Mesendoderm (in vitro differentiated cells): ENCODE measurements around the gene RAET1E.

Experiments used
- DNase-seq: peaks from one replicate; pipeline ENCODE4 v3.0.0; 2013
- H2AK5ac ChIP-seq: 2 replicates; pipeline ENCODE4 v1.6.1; 2013; ENCODE audit warnings: low read length, inconsistent platforms
- H2BK120ac ChIP-seq: 2 replicates; pipeline ENCODE4 v1.6.1; 2013; ENCODE audit warnings: low read depth, mild to moderate bottlenecking, low read length, moderate library complexity, mixed read lengths
- H2BK15ac ChIP-seq: replicated peaks from 2 replicates; pipeline ENCODE4 v1.6.1; 2013; ENCODE audit warnings: low read depth, mild to moderate bottlenecking, moderate library complexity
- H2BK5ac ChIP-seq: 2 replicates; pipeline ENCODE4 v1.6.1; 2013; ENCODE audit warnings: low read length, inconsistent platforms
- H3K18ac ChIP-seq: 2 replicates; pipeline ENCODE4 v1.6.1; 2013; ENCODE audit warnings: mild to moderate bottlenecking, low read length, mixed read lengths
- H3K23ac ChIP-seq: one replicate; pipeline ENCODE4 v1.6.1; 2013; ENCODE audit warnings: low read length
- H3K27ac ChIP-seq: 2 replicates; pipeline ENCODE4 v1.5.1; 2013; ENCODE audit warnings: low read depth, mild to moderate bottlenecking, inconsistent platforms, low read length, moderate library complexity
- H3K27me3 ChIP-seq: 2 replicates; pipeline ENCODE4 v1.6.1; 2013; ENCODE audit warnings: low read length, control low read depth, mild to moderate bottlenecking, inconsistent platforms; ENCODE audit not compliant: insufficient read depth, poor library complexity
- H3K36me3 ChIP-seq: 2 replicates; pipeline ENCODE4 v1.6.1; 2013; ENCODE audit warnings: low read length, inconsistent platforms; ENCODE audit not compliant: control insufficient read depth, insufficient read depth
- H3K4ac ChIP-seq: one replicate; pipeline ENCODE4 v1.6.1; 2013; ENCODE audit warnings: low read depth, mild to moderate bottlenecking, low read length, moderate library complexity
- H3K4me1 ChIP-seq: 2 replicates; pipeline ENCODE4 v1.6.1; 2013; ENCODE audit warnings: low read depth, low read length, inconsistent platforms; ENCODE audit not compliant: control insufficient read depth
- H3K4me2 ChIP-seq: 2 replicates; pipeline ENCODE4 v1.6.1; 2013; ENCODE audit warnings: low read length
- H3K4me3 ChIP-seq: 2 replicates; pipeline ENCODE4 v1.5.1; 2013; ENCODE audit warnings: mild to moderate bottlenecking, low read length
- H3K56ac ChIP-seq: one replicate; pipeline ENCODE4 v1.6.1; 2013; ENCODE audit warnings: low read length
- H3K79me1 ChIP-seq: 2 replicates; pipeline ENCODE4 v1.6.1; 2013; ENCODE audit warnings: low read length, inconsistent platforms
- H3K79me2 ChIP-seq: 2 replicates; pipeline ENCODE4 v1.6.1; 2013; ENCODE audit warnings: mild to moderate bottlenecking, low read length; ENCODE audit not compliant: control insufficient read depth, insufficient read depth
- H3K9ac ChIP-seq: 2 replicates; pipeline ENCODE4 v1.6.1; 2013; ENCODE audit warnings: low read length, inconsistent platforms
- H4K5ac ChIP-seq: one replicate; pipeline ENCODE4 v1.6.1; 2013; ENCODE audit warnings: low read length
- H4K8ac ChIP-seq: one replicate; pipeline ENCODE4 v1.6.1; 2013; ENCODE audit warnings: low read depth, mild to moderate bottlenecking, control low read depth, low read length, moderate library complexity
- WGBS: extraction: QIAGEN DNeasy Blood & Tissue Kit; methylation state at CpG from one replicate; pipeline ENCODE4 v1.1.7; 2013; ENCODE audit warnings: low lambda C conversion rate, missing lambda C conversion rate; ENCODE audit not compliant: insufficient coverage; ENCODE audit errors: extremely low coverage; 5-methylcytosine and 5-hydroxymethylcytosine counted together

The RAET1E gene

GRCh38 chr6:149872233-149872632 lies 25.7 kb downstream of the RAET1E start:
- no peak overlapping the region for H3K56ac ChIP-seq
- no peak for DNase-seq
- no CpG with 5 or more reads among the region's 1 CpG for WGBS

GRCh38 chr6:149871182-149871581 lies 26.7 kb downstream of the RAET1E start:
- no peak overlapping the region for H3K4ac ChIP-seq
- H3K4me1 ChIP-seq: no peaks in the 10 kb centered on the region
- no peak overlapping the region for H3K56ac ChIP-seq
- H3K9ac ChIP-seq: no peak overlapping the region
- H3K79me1 ChIP-seq: no peaks in the 10 kb centered on the region
- H3K23ac ChIP-seq: no peak overlapping the region
- H3K18ac ChIP-seq: no peak overlapping the region
- DNase-seq: no peak
- H3K27me3 ChIP-seq: no peaks in the 10 kb centered on the region
- H4K8ac ChIP-seq: no peak overlapping the region
- H2BK15ac ChIP-seq: no peak overlapping the region
- no peak overlapping the region for H2BK120ac ChIP-seq
- no peaks in the 10 kb centered on the region for H3K79me2 ChIP-seq
- no peaks in the 10 kb centered on the region for H3K36me3 ChIP-seq
- WGBS: no CpG with 5 or more reads among the region's 2 CpGs
- H2BK5ac ChIP-seq: no peak overlapping the region
- H4K5ac ChIP-seq: no peak overlapping the region
- H3K4me2 ChIP-seq: no peak overlapping the region
- no peak overlapping the region for H2AK5ac ChIP-seq
- H3K27ac ChIP-seq: no peak overlapping the region
- H3K4me3 ChIP-seq: no peak overlapping the region

More at GRCh38 chr6:149872233-149872632, 25.7 kb downstream of the RAET1E start:
- Histone ChIP-seq H3K9ac (no peak overlapping the region), H3K23ac (no peak overlapping the region), H3K27ac (no peak overlapping the region), H3K4me1 (no peaks in the 10 kb centered on the region), H2BK15ac (no peak overlapping the region), H2BK120ac (no peak overlapping the region), H3K36me3 (no peaks in the 10 kb centered on the region), H4K8ac (no peak overlapping the region), H3K79me1 (no peaks in the 10 kb centered on the region), H3K4me2 (no peak overlapping the region), H3K27me3 (no peaks in the 10 kb centered on the region), H3K4ac (no peak overlapping the region), H2BK5ac (no peak overlapping the region), H3K4me3 (no peak overlapping the region), H4K5ac (no peak overlapping the region), H3K18ac (no peak overlapping the region), H3K79me2 (no peaks in the 10 kb centered on the region), H2AK5ac (no peak overlapping the region)

GRCh38 chr6:149869275-149869892 lies 28.5 kb downstream of the RAET1E start:
- H3K4me1 ChIP-seq: no peaks in the 10 kb centered on the region
- WGBS: no CpG with 5 or more reads among the region's 10 CpGs
- no peaks in the 10 kb centered on the region for H3K79me2 ChIP-seq

GRCh38 chr6:149867876-149868640 lies 29.9 kb downstream of the RAET1E start:
- Histone ChIP-seq H3K4me1 (no peaks in the 10 kb centered on the region), H3K27ac (no peak overlapping the region), H3K4me2 (no peak overlapping the region), H3K56ac (no peak overlapping the region), H2BK15ac (no peak overlapping the region), H4K8ac (no peak overlapping the region), H2AK5ac (no peak overlapping the region), H3K18ac (no peak overlapping the region), H2BK5ac (no peak overlapping the region), H3K9ac (no peak overlapping the region), H3K4me3 (no peak overlapping the region), H3K79me1 (no peaks in the 10 kb centered on the region), H3K36me3 (no peaks in the 10 kb centered on the region), H3K23ac (no peak overlapping the region), H3K4ac (no peak overlapping the region), H2BK120ac (no peak overlapping the region), H3K27me3 (no peaks in the 10 kb centered on the region), H3K79me2 (no peaks in the 10 kb centered on the region), H4K5ac (no peak overlapping the region)
- peak; percentile 84 for DNase-seq
- no CpG with 5 or more reads among the region's 4 CpGs for WGBS

More at GRCh38 chr6:149869275-149869892, 28.5 kb downstream of the RAET1E start:
- H4K5ac ChIP-seq: no peak overlapping the region
- H3K27me3 ChIP-seq: no peaks in the 10 kb centered on the region
- H3K23ac ChIP-seq: no peak overlapping the region
- no peak overlapping the region for H3K56ac ChIP-seq
- no peak overlapping the region for H2BK15ac ChIP-seq
- H3K36me3 ChIP-seq: no peaks in the 10 kb centered on the region
- no peak overlapping the region for H2BK120ac ChIP-seq
- H3K4me3 ChIP-seq: no peak overlapping the region
- no peak overlapping the region for H4K8ac ChIP-seq
- H2AK5ac ChIP-seq: no peak overlapping the region
- no peak overlapping the region for H3K4ac ChIP-seq
- no peak overlapping the region for H3K18ac ChIP-seq
- H3K27ac ChIP-seq: no peak overlapping the region
- H3K79me1 ChIP-seq: no peaks in the 10 kb centered on the region
- DNase-seq: no peak
- H3K4me2 ChIP-seq: no peak overlapping the region
- H3K9ac ChIP-seq: no peak overlapping the region
- no peak overlapping the region for H2BK5ac ChIP-seq

- Histone ChIP-seq H3K9ac (peak overlapping the region; percentile 61), H3K4ac (no peak overlapping the region), H2AK5ac (no peak overlapping the region), H4K5ac (no peak overlapping the region), H3K56ac (peak overlapping the region; percentile 74), H3K27me3 (no peaks in the 10 kb centered on the region), H2BK15ac (no peak overlapping the region), H3K27ac (no peak overlapping the region), H3K4me2 (peak overlapping the region; percentile 92), H3K4me1 (no peaks in the 10 kb centered on the region), H3K23ac (no peak overlapping the region), H3K18ac (no peak overlapping the region), H3K36me3 (no peaks in the 10 kb centered on the region), H4K8ac (no peak overlapping the region), H3K79me1 (no peaks in the 10 kb centered on the region), H2BK120ac (no peak overlapping the region), H3K79me2 (no peaks in the 10 kb centered on the region), H2BK5ac (no peak overlapping the region), H3K4me3 (peak overlapping the region; percentile 28)
- WGBS: no CpG with 5 or more reads among the region's 23 CpGs
- peak; percentile 73 for DNase-seq
Measured at GRCh38 chr6:149864578-149865535, 33.1 kb downstream of the RAET1E start.
